Epithelial cell of proximal tubule (primary cell): ENCODE measurements around the gene OSBPL5. TPM values are rescaled to one million over a fixed set of nuclear protein-coding genes. Genes with fewer than 3 reads are reported as not detected.

ENCODE experiments used
- DNase-seq: peaks from one replicate; pipeline ENCODE4 v3.0.0-alpha.2; 2011; ENCODE audit warnings: low read depth
- H3K4me3 ChIP-seq: 2 replicates; pipeline ENCODE4 v1.5.1; 2011; ENCODE audit warnings: low read depth, mild to moderate bottlenecking, low read length
- total RNA-seq: library from RNA; depleted of rRNA; stranded (reverse); fragments of >200 nt; gene quantifications from 2 replicates; pipeline ENCODE4 v1.2.3, GENCODE V29; 2015
- TF ChIP-seq, protein P1 (sequence below): conservative IDR thresholded peaks from 2 replicates; pipeline ENCODE4 v1.5.1; 2012; ENCODE audit warnings: low read depth, mild to moderate bottlenecking, low read length

Gene OSBPL5
- total RNA-seq, 1 donor from 2014 or later = 25.3 TPM

DNA sequence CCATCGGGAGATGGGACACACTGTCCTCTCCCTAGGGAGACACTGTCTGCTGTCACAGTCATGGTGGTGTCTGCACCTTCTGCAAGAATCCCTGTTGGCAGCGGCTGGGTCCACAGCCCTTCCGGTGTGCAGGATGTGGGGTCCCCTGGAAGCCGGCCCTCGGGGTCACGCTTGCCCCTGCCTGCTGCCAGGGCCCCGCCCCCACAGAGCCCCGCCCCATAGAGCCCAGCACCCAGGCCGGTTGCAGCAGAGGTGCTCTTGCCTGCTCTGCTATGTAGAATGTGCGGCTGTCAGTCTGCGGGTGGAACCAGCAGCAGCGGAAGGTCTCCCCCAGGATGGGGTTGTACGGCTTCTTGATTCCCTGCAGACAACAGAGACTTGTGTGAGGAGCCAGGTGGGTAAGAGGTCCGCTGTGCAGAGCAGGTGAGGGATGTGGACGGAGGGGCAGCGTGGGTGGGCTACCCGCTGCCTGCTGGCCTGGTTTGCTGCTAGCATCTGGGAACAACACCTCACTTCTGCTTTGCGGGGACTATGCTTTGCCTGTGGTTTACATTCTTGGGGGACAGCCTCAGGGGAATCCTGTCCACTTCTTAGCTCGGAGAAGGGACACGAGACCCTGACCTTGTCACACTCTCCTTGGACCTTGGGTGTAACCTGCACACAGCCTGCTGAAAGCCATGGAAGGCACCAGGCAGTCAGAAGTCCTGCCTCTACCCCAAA lies 63.0 kb downstream of the OSBPL5 start:
- no peak for DNase-seq
- TF ChIP-seq, protein P1, sequence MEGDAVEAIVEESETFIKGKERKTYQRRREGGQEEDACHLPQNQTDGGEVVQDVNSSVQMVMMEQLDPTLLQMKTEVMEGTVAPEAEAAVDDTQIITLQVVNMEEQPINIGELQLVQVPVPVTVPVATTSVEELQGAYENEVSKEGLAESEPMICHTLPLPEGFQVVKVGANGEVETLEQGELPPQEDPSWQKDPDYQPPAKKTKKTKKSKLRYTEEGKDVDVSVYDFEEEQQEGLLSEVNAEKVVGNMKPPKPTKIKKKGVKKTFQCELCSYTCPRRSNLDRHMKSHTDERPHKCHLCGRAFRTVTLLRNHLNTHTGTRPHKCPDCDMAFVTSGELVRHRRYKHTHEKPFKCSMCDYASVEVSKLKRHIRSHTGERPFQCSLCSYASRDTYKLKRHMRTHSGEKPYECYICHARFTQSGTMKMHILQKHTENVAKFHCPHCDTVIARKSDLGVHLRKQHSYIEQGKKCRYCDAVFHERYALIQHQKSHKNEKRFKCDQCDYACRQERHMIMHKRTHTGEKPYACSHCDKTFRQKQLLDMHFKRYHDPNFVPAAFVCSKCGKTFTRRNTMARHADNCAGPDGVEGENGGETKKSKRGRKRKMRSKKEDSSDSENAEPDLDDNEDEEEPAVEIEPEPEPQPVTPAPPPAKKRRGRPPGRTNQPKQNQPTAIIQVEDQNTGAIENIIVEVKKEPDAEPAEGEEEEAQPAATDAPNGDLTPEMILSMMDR = no peak

GRCh38 chr11:3099178-3099577 lies 65.9 kb downstream of the OSBPL5 start:
- TF ChIP-seq, protein P1 = no peak
- DNase-seq = no peak
- no peak overlapping the region for H3K4me3 ChIP-seq

More for the DNA sequence above, 63.0 kb downstream of the OSBPL5 start:
- no peak overlapping the region for H3K4me3 ChIP-seq

- DNase-seq = no peak
- TF ChIP-seq, protein P1 = no peak
Measured at GRCh38 chr11:3096909-3097530, 68.1 kb downstream of the OSBPL5 start.

GRCh38 chr11:3095712-3096361 lies 69.3 kb downstream of the OSBPL5 start:
- TF ChIP-seq, protein P1 = no peak
- peak; percentile 88 for DNase-seq
- no peak overlapping the region for H3K4me3 ChIP-seq

More at GRCh38 chr11:3096909-3097530, 68.1 kb downstream of the OSBPL5 start:
- H3K4me3 ChIP-seq = no peak overlapping the region

DNA sequence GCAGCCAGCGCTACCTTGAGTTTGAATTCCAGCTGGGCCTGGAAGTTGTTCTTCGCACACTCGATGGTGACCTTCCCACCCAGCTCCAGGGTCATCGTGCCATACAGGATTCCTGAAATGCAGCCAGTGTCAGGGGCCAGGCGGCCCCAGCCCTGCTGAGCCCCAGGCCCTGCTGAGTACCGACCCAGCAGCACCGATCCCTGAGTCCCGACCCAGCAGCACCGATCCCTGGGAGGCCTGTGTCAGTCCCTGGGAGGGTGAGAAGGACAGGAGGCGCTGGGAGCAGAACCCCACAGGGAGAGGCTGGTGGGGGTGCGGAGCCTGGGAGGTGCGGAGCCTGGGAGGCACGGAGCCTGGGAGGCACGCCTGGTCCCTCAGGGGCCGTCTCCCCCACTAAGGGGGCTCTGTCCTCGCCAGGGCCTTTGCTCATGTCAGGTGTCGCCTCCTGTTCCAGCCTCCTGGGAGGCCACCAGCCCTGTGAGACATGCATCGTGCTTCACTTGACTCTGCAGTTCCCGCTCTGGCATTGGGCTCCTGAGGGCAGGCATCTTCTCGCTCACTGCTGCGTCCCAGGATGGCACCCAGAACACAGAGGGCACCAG lies 70.8 kb downstream of the OSBPL5 start:
- no peak for DNase-seq
- TF ChIP-seq, protein P1 = no peak
- H3K4me3 ChIP-seq = no peak overlapping the region

DNA sequence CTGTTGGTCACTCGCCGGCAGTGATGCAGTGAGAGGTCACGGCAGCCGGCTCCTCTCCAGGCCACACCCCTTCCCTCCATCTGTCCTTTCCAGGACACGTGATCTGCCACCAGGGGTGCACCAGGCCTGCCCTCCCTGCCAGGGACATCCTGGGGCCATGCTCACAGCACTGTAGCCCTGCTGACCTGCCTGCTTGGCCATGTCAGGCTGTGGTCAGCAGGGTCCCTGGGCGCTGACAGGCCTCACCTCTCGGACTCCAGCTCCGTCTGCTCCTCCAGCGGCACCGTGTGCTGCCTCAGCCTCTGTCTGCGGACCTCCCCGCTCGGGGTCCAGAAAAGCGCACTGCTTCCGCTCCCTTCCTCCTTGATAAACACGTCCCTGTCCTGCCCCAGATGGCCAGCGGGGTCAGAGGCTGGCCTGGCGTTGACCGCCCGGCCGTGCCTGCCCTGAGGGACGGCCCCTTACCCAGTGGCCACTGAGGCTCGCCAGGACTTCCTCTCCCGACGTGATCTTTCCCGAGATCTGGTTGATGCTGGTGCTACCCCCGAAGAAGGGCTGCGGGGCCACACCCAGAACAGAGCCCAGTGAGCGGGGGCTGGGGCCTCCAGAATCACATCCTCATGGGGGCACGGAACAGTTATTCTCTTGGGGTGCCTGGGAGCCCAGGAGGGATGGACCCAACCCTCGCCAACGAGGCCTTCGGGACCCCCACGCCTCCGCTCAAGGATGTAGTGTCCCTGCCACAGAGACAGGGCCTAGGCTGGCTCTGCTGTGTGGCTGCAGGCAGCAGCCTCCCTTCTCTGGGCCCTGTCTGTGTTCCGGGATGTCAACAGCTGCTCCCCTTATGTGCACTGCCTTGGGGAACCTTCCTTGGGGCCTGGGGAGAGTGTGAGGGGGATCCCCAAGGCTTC lies 71.6 kb downstream of the OSBPL5 start:
- H3K4me3 ChIP-seq = no peak overlapping the region
- TF ChIP-seq, protein P1 = no peak
- no peak for DNase-seq
